Sciatic nerve (tissue), 1 donor: ENCODE measurements around the gene AKR1B1. TPM values are rescaled to one million over a fixed set of nuclear protein-coding genes. Genes with fewer than 3 reads are reported as not detected.

ENCODE experiments used
- total RNA-seq: library from RNA; stranded (reverse); fragmentation: NEBNext Ultra II Directional; extraction: Animal tissue kit (Norgen Biotek cat#: 25700); gene quantifications from one replicate; pipeline ENCODE4 v1.2.1, GENCODE V29; 2021
- donor health status: DM: no; HTN: no; CAD: no.

Gene AKR1B1
- total RNA-seq, 1 donor from 2014 or later, result 273 TPM

Other genes starting within 250 kb of the AKR1B1 start
- 14.1 TPM for gene SLC35B4, start 142.2 kb downstream of the AKR1B1 start, total RNA-seq
- 4.5 TPM for gene AKR1B10, start 68.5 kb upstream of the AKR1B1 start, total RNA-seq
- 1.3 TPM for gene AKR1B15, start 90.0 kb upstream of the AKR1B1 start, total RNA-seq
- 28.2 TPM for gene BPGM, start 187.8 kb upstream of the AKR1B1 start, total RNA-seq